GM13976 (cell line): ENCODE measurements around the gene IL32.
"Not testable (repeated sequence)": the region's sequence is repeated elsewhere in the genome, so short reads cannot be mapped to it uniquely, and the experiment has no call there.

Experiments used
- DNase-seq: peaks from one replicate; pipeline ENCODE4 v3.0.0; 2012; ENCODE audit warnings: low spot score
- in situ Hi-C: fragments of 300-500 bp; cut with MboI; formaldehyde crosslinking; loops from one replicate; pipeline ENCODE4 v1.12.0; 2022; ENCODE audit warnings: low sequenced_read_pairs, mixed read lengths, inconsistent platforms; ENCODE audit not compliant: unreplicated experiment
- TF ChIP-seq, protein P1 (sequence below): IDR thresholded peaks from 2 replicates; pipeline ENCODE4 v1.5.1; 2012; ENCODE audit warnings: borderline replicate concordance, mild to moderate bottlenecking; ENCODE audit not compliant: insufficient read depth; ENCODE audit errors: extremely low read depth, missing control alignments, control extremely low read depth

IL32 gene

DNA sequence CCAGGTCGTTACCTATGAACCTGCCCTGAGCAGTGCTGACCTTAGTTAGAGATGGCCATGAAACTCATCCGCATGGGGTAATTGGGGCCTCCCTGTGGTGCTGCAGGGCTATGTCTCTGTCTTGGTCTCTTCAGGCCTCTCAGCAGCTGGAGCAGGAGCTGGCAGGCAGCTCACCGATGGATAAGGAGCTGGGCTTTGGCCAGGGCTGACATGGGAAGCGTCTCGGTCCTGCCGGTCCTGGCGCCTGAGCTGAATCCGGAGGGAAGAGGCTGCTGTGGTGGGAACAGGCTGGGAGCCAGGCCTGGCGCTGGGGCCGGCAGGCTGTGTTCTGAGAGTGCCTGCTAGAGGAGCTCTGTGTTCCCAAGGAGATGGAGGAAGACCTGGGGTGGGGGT, 10.1 kb downstream of the IL32 start:
- TF ChIP-seq, protein P1, sequence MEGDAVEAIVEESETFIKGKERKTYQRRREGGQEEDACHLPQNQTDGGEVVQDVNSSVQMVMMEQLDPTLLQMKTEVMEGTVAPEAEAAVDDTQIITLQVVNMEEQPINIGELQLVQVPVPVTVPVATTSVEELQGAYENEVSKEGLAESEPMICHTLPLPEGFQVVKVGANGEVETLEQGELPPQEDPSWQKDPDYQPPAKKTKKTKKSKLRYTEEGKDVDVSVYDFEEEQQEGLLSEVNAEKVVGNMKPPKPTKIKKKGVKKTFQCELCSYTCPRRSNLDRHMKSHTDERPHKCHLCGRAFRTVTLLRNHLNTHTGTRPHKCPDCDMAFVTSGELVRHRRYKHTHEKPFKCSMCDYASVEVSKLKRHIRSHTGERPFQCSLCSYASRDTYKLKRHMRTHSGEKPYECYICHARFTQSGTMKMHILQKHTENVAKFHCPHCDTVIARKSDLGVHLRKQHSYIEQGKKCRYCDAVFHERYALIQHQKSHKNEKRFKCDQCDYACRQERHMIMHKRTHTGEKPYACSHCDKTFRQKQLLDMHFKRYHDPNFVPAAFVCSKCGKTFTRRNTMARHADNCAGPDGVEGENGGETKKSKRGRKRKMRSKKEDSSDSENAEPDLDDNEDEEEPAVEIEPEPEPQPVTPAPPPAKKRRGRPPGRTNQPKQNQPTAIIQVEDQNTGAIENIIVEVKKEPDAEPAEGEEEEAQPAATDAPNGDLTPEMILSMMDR = no peak
- in situ Hi-C loops = no loop called here
- DNase-seq = no peak

DNA sequence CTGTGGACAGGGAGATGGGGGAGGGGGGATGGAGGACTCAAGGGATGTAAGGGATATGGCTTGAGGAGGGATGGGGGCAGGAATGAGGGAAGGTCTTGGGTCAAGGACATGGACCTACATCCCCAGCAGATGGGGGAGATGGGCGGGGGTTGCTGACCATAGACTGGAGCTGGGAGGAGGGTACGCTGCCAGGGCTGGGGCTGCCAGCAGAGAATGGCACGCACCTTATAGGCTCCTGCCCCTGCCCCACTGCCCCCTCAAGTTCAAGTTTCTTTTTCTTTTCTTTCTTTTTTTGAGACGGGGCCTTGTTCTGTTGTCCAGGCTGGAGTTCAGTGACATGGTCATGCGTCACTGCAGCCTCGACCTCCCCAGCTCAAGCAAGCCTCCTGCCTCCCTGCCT, 10.5 kb downstream of the IL32 start:
- in situ Hi-C loops, DNase-seq: not testable (repeated sequence)

DNA sequence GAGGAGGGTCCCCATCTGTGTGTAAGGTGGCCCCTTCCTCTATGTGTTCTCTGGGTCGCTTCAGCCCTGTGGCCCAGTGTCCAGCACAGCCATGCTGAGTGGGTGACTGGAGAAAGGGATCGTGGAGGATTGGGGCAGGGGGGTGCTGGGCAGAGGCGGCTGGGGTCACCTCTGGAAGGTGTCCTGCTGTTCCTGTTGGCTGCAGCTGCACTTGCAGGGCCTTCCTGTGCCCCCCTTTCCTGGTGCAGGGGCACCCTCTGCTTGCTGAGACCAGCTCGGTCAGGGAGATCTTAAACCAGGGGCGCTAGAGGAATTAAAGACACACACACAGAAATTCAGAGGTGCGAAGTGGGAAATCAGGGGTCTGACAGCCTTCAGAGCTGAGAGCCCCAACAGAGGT, 11.1 kb downstream of the IL32 start:
- in situ Hi-C loops = no loop called here
- TF ChIP-seq, protein P1 = no peak
- DNase-seq = peak; percentile 17

DNA sequence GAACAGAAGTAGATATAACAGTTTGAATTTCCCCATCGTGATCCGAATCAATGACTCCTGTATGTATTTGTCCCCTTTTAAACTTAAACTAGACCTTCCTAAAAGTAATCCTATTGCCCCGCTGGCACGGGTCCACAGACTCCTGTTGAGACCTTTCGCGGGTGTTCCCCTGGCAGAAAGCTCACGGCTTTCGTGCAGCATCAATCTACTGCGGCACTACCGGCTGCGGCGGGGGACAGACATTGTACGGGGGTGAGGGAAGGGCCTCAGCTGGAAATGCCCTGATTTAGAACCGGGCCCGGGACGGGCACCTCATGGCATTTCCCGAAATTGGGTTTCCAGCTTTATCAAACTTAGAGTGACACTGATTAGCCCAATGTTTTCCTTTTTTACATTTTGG, 14.6 kb downstream of the IL32 start:
- in situ Hi-C loops = no loop called here
- TF ChIP-seq, protein P1 = no peak
- no peak for DNase-seq

DNA sequence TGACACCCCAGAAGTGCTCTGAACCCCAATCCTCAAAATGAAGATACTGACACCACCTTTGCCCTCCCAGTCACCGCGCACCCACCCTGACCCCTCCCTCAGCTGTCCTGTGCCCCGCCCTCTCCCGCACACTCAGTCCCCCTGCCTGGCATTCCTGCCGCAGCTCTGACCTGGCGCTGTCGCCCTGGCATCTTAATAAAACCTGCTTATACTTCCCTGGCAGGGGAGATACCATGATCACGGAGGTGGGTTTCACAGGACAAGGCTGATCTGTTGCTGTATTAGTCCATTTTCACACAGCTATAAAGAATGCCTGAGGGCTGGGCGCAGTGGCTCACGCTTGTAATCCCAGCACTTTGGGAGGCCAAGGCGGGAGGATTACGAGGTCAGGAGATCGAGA, 16.5 kb downstream of the IL32 start:
- in situ Hi-C loops, DNase-seq: not testable (repeated sequence)

DNA sequence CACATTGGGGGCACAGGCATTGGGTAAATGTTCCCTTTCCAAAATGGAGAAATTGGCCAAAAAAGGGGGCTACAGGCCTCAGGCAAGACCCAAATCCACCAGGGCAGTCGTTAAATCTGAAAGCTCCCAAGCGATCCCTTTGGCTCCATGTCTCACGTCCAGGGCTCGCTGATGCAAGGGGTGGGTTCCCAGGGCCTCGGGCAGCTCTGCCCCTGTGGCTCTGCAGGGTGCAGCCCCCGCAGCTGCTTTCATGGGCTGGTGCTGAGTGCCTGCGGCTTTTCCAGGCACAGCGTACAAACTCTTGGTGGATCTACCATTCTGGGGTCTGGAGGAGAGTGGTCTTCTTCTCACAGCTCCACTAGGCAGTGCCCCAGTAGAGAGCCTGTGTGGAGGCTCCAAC, 18.0 kb downstream of the IL32 start:
- DNase-seq, in situ Hi-C loops: not testable (repeated sequence)

DNA sequence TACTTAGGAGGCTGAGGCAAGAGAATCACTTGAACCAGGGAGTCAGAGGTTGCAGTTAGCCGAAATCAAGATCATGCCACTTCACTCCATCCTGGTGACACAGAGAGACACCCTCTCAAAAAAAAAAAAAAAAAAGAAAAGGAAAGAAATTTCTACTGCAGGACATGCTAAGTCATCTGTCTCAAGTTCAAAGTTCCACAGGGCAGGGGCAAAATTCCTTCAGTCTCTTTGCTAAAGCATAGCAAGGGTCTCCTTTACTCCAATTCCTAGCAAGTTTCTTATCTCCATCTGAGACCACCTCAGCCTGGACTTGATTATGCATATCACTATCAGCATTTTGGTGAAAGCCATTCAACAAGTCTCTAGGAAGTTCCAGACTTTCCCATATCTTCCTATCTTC, 19.1 kb downstream of the IL32 start:
- TF ChIP-seq, protein P1 = no peak
- DNase-seq = no peak

DNA sequence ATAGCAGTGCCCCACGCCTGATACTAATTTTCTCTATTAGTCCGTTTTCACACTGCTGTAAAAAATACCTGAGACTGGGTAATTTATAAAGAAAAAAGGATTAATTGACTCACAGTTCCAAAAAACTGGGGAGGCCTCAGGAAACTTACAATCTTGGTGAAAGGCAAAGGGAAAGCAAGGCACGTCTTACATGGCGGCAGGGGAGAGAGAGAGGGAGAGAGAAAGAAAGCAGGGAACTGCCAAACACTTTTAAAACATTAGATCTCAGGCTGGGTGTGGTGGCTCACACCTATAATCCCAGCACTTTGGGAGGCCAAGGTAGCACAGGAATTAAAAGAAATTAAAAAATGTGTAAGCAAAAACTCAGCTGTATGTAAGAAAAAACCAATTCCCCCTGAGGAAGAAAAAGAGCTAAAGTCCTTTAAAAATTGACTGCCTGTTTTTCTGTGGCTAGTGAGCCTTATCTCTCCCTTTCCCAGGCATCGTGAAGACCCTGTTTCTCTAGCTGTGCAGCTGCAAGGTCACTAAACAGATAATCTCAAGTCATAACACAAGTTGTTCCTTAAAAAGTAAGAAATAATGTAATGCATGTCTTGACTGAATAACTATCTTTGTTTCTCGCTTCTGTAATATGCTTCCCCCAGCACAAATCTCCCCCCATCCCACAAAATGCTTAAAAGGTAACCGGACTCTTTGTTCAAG, 19.7 kb downstream of the IL32 start:
- TF ChIP-seq, protein P1 = no peak
- DNase-seq = no peak
- in situ Hi-C loops = no loop called here

More for the DNA sequence above, 19.1 kb downstream of the IL32 start:
- in situ Hi-C loops = no loop called here
